HPDE6-E6E7 (cell line): Measurements from ENCODE around the gene NLRP6.
"Not testable (repeated sequence)": the region's sequence is repeated elsewhere in the genome, so short reads cannot be mapped to it uniquely, and the experiment has no call there.

Source experiments
- DNase-seq: peaks from one replicate; pipeline ENCODE4 v3.0.0; 2011; ENCODE audit warnings: missing footprints; ENCODE audit errors: extremely low spot score

Gene NLRP6

DNA sequence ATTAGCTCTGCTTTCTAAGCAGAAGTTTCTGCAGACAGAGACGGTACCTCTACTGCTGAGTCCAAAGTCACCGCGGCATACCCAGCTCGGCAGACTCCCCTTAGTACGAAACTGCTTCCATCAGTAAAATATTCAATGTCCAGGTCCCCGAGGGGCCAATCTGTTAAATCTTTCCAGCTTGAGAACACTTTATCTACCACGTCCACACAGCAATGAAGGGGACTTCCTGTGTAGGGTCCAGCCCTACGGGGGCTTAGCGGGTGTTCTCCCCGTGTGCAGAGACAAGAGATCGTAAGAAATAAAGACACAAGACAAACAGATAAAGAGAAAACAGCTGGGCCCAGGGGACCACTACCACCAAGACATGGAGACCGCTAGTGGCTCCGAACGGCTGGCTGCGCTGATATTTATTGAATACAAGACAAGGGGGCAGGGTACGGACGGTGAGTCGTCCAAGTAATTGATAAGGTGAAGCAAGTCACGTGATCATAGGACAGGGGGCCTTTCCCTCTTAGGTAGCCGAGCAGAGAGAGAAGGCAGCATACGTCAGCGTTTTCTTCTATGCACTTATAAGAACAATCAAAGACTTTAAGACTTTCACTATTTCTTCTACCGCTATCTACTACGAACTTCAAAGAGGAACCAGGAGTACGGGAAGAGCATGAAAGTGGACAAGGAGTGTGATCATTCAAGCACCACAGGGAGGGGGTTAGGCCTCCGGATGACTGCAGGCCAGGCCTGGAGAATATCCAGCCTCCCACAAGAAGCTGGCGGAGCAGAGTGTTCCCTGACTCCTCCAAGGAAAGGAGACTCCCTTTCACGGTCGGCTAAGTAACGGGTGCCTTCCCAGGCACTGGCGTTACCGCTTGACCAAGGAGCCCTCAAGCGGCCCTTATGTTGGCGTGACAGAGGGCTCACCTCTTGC is 46.6 kb downstream of the NLRP6 start:
- not testable (repeated sequence) for DNase-seq

DNA sequence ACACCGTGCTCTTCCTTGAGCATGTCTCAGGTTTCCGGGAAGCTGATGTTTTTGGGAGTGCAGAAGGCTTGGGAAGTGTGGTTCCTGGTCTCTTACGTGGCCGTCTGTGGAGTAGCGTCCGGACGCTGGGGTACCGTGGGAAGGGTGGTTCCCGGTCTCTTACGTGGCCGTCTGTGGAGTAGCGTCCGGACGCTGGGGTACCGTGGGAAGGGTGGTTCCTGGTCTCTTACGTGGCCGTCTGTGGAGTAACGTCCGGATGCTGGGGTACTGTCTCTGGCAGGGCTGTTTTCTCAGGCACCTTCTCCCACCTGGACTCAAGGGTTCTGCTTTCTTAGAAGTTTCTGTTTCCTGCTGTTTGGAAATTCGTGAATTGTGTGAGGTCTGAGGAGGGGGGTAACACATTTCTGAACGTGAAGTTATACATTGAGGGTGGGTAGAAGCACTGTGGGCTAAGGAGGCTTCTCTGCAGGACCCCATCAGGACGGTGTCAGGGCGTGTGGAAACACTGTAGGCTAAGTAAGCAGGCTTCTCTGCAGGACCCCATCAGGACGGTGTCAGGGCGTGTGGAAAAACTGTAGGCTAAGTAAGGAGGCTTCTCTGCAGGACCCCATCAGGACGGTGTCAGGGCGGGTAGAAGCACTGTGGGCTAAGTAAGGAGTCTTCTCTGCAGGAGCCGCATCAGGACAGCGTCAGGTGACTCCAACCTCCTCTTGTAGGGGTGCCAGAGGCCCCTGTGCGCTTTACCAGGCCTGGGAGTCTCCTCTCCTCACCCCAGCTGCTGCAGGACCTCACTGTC is 47.8 kb downstream of the NLRP6 start:
- DNase-seq: no peak

DNA sequence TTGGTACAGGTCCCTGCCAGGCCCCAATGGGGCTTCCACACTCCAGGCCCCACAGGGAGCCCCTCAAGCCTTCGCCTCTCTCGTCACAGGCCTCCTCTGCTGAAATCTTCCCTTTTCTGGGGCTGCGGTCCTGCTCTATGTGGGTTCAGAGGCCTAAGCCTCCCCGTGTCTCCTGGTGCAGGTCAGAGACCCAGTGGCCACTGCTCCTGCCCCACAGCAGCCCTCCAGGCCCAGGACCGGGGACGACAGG is 48.3 kb downstream of the NLRP6 start:
- no peak for DNase-seq

DNA sequence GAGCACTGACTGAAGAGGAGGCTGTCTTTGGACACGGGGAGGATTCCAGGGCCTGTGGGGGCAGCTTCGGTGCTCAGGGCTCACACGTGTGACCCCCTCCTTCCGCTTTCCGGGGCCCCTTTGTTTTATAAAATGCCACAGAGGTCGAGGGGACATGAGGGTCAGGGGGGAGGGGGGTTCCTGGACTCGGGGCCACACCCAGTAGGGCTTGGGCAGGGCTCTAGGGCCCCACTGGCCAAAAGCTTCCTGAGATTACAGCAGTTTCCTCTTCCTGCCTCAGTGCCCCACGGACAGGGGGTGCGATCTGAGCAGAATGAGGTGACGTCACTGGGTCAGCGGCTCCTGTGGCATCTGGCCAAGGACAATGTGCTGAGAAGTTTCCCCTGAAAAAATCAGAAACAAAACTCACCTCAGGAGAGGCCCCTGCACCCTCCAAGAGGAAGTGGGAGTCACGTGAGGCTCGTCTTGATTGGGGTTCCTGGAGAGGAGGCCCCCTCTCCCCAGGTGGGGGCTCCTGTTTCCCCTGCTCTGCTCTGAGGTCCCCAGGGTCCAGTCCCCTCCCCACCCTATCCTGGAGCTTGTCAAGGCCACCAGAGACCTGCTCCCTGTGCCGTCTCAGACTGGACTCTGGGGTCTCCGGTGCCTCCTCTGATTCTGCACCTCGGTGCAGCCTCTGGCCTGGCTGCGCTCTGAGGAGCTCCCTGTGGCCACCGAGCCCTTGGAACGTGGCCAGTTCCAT is 48.8 kb downstream of the NLRP6 start:
- no peak for DNase-seq

DNA sequence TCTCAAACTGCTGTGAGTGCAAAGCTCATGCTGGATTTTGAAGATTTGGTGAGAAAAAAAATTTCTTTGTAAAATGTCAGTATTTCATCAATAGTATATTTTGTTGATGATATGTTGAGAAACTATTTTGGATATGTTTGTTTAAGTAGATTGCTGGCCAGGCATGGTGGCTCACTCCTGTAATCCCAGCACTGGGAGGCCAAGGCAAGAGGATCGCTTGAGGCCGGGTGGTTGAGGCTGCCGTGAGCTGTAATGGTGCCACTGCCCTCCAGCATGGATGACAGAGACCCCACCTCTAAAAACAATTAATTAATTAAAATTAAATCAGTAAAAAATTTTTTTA is 49.3 kb downstream of the NLRP6 start:
- DNase-seq: no peak

DNA sequence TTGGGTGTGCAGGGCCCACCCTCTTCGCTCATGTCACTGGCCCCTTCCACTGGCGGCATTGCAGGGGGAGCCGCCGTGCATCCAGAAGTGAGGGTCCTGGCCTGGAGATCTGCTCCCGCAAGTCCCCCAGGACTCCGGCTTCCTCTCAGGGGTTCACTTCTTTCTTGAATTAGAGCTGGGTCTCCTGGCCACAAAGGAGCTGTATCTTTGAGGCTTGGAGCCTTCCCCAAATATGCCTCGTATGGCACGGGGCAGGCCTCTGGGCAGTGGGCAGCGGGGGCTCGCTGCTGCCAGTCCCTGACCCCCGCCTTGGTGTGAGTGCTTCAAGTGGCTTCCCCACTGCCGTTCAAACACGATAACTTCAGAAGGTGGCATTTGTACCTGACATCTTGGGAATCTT is 49.8 kb downstream of the NLRP6 start:
- DNase-seq: no peak

DNA sequence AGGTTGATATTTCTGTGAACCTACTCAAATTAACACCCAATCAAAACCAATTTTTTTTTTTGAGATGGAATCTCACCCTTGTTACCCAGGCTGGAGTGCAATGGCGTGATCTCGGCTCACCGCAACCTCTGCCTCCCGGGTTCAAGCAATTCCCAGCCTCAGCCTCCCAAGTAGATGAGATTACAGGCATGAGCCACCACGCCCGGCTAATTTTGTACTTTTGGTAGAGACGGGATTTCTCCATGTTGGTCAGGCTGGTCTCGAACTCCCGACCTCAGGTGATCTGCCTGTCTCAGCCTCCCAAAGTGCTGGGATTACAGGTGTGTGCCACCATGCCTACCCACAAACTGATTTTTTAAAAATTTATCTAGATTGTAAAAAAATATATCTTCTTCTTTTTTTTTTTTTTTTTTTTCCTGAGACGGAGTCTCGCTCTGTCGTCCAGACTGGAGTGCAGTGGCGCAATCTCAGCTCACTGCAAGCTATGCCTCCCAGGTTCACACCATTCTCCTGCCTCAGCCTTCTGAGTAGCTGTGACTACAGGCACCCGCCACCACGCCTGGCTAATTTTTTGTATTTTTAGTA is 50.4 kb downstream of the NLRP6 start:
- DNase-seq: not testable (repeated sequence)

DNA sequence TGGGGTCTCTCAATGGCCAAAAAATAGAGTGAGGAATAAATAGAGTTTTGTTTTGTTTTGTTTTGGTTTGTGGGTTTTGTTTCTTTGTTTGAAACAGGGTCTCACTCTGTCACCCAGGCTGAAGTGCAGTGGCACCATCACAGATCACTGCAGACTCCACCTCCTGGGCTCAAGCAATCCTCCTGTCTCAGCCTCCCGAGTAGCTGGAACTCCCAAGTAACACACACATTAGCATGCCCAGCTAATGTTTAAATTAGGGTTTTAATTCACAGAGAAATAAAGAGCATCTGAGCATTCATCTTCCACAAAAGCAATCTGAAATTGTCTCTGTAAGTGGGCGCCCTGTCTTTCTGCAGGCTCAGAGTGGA is 51.7 kb downstream of the NLRP6 start:
- no peak for DNase-seq

DNA sequence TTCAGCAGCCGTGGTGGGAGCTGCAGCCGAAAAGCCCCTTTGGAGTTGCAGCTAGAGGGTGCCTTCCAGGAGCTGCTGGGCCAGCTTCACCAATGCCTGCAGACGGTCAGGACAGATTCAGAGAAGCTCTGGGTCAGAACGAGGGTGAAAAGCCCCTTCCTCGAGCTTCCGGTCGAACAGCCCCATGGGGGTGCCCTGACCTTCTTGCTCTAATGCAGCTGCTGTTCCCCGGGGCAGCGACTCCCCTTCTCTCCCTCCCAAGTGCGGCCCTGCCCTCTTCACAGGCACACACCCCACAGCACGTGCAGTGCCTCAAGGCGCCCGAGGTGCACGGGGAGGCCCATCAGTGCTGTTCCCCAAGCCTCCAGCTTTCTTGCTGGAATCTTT is 52.1 kb downstream of the NLRP6 start:
- no peak for DNase-seq

DNA sequence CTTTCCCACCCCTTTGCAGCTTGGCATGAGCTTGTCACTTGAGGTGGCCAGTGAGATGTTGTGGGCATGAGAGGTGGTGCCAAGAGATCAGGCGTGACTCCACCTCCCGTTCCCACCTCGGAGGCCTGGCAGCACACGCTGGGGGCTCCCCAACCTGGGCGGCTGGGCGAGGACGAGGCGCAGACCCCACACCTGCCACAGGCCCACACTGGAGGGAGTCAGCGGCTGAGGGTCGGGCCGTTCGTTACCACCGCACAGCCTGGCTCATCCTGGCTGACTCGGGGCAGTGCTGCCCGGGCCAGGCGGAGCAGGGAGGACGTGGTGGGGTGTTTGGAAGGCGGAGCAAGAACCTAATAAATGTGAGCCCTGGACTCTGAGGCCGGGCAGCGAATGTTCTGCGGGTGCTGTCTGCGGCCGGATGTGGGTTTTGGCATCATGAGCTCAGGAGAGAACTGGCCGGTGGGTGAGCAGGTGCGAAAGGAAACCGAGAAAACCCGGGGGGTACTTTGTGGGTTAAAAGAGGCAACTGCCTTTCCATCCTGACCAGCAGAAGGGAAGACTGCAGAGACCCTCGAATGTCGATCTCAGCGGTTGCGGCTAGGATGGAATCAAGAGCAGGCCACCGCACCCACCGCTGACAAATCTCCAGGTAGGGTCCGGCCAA is 52.6 kb downstream of the NLRP6 start:
- DNase-seq: no peak

DNA sequence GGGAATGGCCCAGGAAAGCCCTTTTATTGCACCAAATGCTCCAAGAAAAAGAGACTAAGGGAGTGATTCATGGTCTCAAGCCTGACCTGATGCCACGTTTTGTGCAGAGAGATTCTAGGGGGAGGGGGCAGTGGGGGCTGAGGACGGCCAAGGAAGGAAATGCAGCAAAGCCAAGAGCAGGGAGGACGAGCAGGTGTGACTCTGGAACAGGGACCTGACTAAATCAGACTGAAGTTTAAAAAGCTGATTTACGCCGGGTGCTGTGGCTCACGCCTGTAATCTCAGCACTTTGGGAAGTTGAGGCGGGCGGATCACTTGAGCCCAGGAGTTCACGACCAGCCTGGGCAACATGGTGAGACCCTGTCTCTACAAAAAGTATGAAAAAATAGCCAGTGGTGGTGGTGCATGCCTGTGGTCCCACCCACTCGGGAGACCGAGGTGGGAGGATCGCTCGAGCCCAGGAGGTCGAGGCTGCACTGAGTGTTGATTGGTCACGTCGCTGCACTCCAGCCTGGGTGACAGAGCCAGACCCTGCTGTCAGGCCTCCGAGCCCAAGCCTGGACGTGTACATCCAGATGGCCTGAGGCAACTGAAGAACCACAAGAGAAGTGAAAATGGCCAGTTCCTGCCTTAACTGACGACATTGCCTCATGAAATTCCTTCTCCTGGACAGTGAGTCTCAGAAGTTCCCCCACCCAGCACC is 53.3 kb downstream of the NLRP6 start:
- no peak for DNase-seq

DNA sequence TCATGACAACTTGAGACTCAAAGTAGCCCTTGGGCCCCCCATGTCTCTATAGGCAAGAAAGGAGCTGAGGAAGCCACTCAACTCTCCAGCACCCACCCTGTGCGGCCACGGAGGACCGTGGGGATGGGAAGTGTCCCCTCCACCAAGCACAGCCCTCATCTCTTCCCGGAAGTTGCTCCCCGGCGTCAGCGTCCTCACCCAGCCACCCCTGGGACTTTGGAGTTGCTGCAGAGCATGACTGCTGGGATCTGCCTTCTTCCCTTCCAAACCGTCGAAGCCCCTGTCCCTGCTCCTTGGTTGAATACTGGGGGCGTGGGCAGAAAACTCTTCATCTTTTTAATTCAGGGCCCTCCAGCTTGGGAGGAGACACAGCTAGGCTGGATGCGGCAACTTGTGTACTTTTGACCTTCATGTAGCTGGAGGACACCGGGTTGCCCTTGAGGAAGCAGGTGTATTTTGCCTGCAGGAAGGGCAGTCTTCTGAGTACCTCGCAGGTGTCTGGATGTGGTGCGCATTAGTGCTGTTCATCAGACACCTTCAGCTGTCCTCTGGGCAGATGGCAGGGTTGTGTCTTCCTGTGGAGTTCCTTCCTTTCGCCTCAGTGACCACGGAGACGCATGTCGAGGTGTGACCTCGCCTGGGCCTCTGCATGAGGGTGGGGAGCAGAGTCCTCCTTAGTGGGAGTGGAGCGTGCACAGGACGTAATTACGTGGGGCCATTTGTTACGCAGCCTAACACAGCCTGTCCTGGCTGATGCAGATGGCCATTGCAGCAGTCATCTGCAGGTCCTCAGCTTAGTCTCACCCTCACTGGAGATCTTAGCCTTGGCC is 54.7 kb downstream of the NLRP6 start:
- no peak for DNase-seq

DNA sequence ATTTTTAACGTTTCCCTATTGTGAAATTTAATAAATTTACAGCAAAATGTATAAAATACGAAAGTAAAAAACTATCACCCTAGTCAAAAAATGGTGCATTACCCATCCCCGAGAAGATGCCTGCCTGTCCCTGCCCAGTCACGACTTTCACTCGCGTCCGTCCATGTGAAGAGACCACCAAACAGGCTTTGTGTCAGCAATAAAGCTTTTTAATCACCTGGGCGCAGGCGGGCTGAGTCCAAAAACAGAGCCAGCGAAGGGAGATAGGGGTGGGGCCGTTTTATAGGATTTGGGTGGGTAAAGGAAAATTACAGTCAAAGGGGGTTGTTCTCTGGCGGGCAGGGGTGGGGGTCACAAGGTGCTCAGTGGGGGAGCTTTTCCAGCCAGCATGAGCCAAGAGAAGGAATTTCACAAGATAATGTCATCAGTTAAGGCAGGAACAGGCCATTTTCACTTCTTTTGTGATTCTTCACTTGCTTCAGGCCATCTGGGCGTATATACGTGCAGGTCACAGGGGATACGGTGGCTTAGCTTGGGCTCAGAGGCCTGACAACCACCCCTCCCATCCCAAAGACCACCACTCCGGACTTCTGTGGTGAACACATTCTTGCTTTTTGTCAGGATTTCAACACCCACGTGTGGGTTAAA is 55.5 kb downstream of the NLRP6 start:
- DNase-seq: not testable (repeated sequence)

DNA sequence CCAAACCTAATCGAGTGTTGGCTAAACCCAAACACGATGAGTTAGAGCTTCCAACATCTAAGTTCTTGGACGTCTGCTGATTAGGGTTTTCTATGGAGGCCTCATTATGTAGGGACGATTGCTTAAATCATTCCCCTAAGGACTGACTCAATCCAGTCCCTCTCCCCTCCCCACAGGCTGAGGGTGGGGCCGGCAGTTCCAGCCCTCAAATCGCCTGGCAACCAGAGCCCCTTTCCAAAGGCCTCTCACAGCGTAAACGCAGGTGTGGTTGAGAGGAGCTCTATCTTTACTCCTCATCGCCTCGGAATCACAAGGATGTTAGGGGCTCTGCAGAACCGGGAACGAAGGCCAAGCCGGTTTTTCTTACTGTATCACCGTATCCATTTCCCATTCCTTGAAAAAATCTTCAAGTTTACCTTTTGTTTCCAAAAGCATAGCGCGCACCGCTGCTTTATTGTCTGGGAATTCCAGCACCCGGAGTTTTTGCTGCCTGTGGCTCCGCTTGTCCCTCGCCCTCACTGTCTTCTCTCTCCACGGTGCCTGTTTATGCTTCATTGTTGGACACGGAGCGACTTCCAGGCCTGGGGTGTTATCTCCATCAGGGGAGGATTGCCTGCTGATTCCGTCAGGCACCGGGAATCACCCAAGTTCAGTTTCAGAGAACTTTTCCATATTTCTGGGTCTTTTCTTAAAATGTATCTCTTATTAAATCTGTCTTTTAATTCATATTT is 56.2 kb downstream of the NLRP6 start:
- no peak for DNase-seq
